CD4-positive, alpha-beta memory T cell (primary cell): ENCODE data around the gene ZBTB21. TPM values are rescaled to one million over a fixed set of nuclear protein-coding genes. Genes with fewer than 3 reads are reported as not detected.

Experiments
- CTCF ChIA-PET: fragments of 350-600 bp; sonication (Branson Sonifier 250); formaldehyde crosslinking; loops from one replicate; lab custom pipeline; 2021; ENCODE audit warnings: inconsistent platforms; ENCODE audit not compliant: partially characterized antibody; lab: Charles Lee
- POLR2A ChIA-PET: fragments of 350-600 bp; sonication (Branson Sonifier 250); formaldehyde crosslinking; loops from one replicate; lab custom pipeline; 2021; ENCODE audit not compliant: partially characterized antibody; lab: Charles Lee
- DNase-seq, 5 donors: peaks; one replicate each; pipeline versions ENCODE4 v3.0.0 to v3.0.0-alpha.2; 2020 to 2022; ENCODE audit warnings: mixed read lengths in 1 of 5
- H3K27ac ChIP-seq: one replicate; pipeline ENCODE4 v1.7.0; 2013; ENCODE audit warnings: low read depth, low read length
- H3K27me3 ChIP-seq: 2 replicates; pipeline ENCODE4 v1.7.0; 2013; ENCODE audit warnings: mild to moderate bottlenecking, low read length, moderate library complexity; ENCODE audit not compliant: insufficient read depth
- H3K36me3 ChIP-seq: 2 replicates; pipeline ENCODE4 v1.7.0; 2013; ENCODE audit warnings: mild to moderate bottlenecking, low read length, moderate library complexity; ENCODE audit not compliant: insufficient read depth
- H3K4me1 ChIP-seq: 2 replicates; pipeline ENCODE4 v1.7.0; 2013; ENCODE audit warnings: mild to moderate bottlenecking, low read length, moderate library complexity; ENCODE audit not compliant: insufficient read depth
- H3K4me3 ChIP-seq, 2 donors: one replicate each; pipeline ENCODE4 v1.7.0; 2013; ENCODE audit warnings: low read length in 2 of 2, mild to moderate bottlenecking in 1 of 2
- H3K9me3 ChIP-seq, 2 donors: one replicate each; pipeline ENCODE4 v1.7.0; 2013; ENCODE audit warnings: low read length in 2 of 2, control low read depth in 1 of 2; ENCODE audit not compliant: control insufficient read depth in 1 of 2
- H3K27ac Mint-ChIP-seq, 7 donors: one replicate each; pipeline ENCODE4 v1.8.0; 2020 to 2021; ENCODE audit warnings: mixed read lengths in 7 of 7, mild to moderate bottlenecking in 6 of 7, inconsistent platforms in 3 of 7, moderate library complexity in 3 of 7
- H3K27me3 Mint-ChIP-seq, 2 donors: one replicate each; pipeline ENCODE4 v1.8.0; 2020 to 2021; ENCODE audit warnings: mixed read lengths in 2 of 2
- H3K36me3 Mint-ChIP-seq, 2 donors: one replicate each; pipeline ENCODE4 v1.8.0; 2020 to 2021; ENCODE audit warnings: mixed read lengths in 2 of 2, inconsistent platforms in 1 of 2, mild to moderate bottlenecking in 1 of 2
- H3K4me1 Mint-ChIP-seq, 4 donors: one replicate each; pipeline ENCODE4 v1.8.0; 2020 to 2021; ENCODE audit warnings: mixed read lengths in 4 of 4, mild to moderate bottlenecking in 1 of 4
- H3K4me3 Mint-ChIP-seq, 8 donors: one replicate each; pipeline ENCODE4 v1.8.0; 2020 to 2021; ENCODE audit warnings: mixed read lengths in 8 of 8, mild to moderate bottlenecking in 7 of 8, moderate library complexity in 6 of 8, inconsistent platforms in 3 of 8
- H3K9me3 Mint-ChIP-seq, 8 donors: one replicate each; pipeline ENCODE4 v1.8.0; 2020 to 2021; ENCODE audit warnings: mixed read lengths in 8 of 8, mild to moderate bottlenecking in 5 of 8, inconsistent platforms in 3 of 8, moderate library complexity in 1 of 8
- intact Hi-C: fragments of 100-400 bp; cut with micrococcal nuclease; formaldehyde crosslinking; loops from one replicate; pipeline ENCODE4 v1.15.1; 2023
- polyA plus RNA-seq, 2 donors: library from polyadenylated mRNA; unstranded; fragments of 300-500 nt; fragmentation: Illumina TruSeq; gene quantifications; one replicate each; pipeline ENCODE4 v1.2.3, GENCODE V29; 2021
- total RNA-seq, 2 experiments: library from RNA; stranded (reverse); gene quantifications; one replicate each; pipeline ENCODE4 v1.2.3, GENCODE V29; 2021

Gene ZBTB21
- total and polyA plus RNA-seq, 4 experiments from 2014 or later: 4.3 to 21.7 (median 13.5) TPM

DNA sequence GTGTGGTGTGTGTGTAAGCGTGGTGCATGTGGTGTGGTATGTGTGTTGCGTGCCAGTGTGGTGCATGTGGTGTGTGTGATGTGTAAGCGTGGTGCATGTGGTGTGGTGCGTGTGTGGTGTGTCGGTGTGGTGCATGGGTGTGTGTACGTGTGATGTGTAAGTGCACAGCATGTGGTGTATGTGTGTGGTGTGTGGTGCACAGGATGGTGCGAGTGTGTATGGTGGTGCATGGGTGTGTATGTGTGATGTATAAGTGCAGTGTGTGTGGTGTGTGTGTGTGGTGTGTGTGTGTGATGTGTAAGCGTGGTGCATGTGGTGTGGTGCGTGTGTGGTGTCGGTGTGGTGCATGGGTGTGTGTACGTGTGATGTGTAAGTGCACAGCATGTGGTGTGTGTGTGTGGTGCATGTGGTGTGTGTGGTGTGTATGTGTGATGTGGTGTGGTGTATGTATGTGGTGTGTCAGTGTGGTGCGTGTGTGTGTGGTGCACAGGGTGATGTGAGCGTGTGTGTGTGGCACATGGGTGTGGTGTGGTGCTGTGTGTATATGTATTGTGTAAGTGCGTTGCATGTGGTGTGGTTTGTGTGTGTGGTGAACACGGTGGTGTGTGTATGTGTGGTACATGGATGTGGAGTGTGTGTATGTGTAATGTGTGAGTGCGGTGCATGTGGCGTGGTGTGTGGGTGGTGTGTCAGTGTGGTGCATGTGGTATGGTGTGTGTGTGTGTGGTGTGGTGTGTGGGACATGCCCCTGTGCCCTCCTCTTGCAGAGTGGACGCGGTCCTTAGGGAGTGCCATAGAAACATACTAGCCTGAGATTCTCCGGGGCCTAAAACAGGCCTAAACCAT, 55.3 kb downstream of the ZBTB21 start:
- ChIA-PET CTCF (no interaction called here), POLR2A (interaction anchor here (1.1 kb wide), 1 partner anchor 153 kb away, joined by 3 read pairs; no protein-coding TSS in a partner anchor)
- DNase-seq: no peak
- peaks cover 11 to 26% of the 10 kb centered on the region in 2 donors for H3K27me3 Mint-ChIP-seq
- peak overlapping the region in 7 of 8 donors; percentile 7 to 75 (median 51) for H3K4me3 Mint-ChIP-seq
- intact Hi-C loops: no loop called here
- peak overlapping the region in 2 of 7 donors; percentile 32 to 39 for H3K27ac Mint-ChIP-seq
- H3K9me3 ChIP-seq: no peaks in the 10 kb centered on the region
- no peaks in the 10 kb centered on the region for H3K36me3 Mint-ChIP-seq
- H3K27ac ChIP-seq: no peak overlapping the region
- peaks cover 3 to 16% (median 7%) of the 10 kb centered on the region in 4 donors for H3K4me1 Mint-ChIP-seq
- H3K4me3 ChIP-seq: no peak overlapping the region
- H3K4me1 ChIP-seq: peaks cover 6% of the 10 kb centered on the region
- no peaks in the 10 kb centered on the region for H3K36me3 ChIP-seq
- no peaks in the 10 kb centered on the region for H3K9me3 Mint-ChIP-seq
- H3K27me3 ChIP-seq: no peaks in the 10 kb centered on the region

DNA sequence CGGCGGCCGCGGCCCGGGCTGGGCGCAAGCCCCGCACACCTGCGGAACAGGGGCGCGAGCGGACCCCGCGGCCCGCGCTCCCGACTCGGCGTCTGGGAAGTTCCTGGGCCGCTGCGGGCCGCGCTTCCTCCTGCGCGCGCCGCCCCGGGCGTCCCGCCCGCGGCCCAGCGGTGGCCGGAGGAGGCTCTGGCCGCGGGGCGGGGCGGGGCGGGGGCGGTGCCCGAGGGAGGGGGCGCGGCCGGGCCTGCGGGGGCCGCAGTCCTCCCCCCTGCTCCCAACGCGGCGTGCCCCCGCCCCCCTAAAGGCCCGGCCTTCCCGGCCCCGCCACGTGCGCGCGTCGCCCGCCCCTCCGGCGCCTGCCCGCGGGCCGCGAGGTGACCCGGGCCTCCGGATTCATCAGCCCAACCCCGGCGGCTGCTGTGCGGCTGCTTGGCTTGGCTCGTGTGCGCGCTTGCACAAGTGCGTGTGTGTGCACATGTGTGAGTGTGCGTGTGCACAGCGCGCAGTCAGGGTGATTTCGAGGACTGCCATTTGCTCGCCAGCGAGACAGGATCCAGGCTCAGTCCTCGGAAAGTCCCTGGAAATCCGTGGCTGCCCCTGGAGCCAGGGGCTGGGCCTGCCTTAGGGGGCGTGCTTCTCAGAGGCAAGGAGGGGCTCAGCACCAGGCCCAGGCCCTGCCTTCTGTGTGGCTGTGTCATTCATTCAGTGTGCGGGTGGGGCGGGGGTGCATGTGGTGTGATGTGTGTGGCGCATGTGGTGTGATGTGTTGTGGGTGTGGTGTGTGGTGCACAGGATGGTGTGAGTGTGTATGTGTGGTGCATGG, 56.1 kb downstream of the ZBTB21 start, which contains the start of gene C2CD2:
Gene C2CD2, minus strand, starts transcription at position 188 of the 823 bp plus-strand sequence. CDS start 370 bp downstream, outside the sequence.
- peaks cover 11 to 26% of the 10 kb centered on the region in 2 donors for H3K27me3 Mint-ChIP-seq
- POLR2A ChIA-PET: no interaction called here
- DNase-seq: no peak
- peaks cover 6% of the 10 kb centered on the region for H3K4me1 ChIP-seq
- H3K9me3 Mint-ChIP-seq: no peaks in the 10 kb centered on the region
- H3K27ac ChIP-seq: no peak within 1 kb of the TSS
- peak within 1 kb of the TSS; percentile 51 to 75 (median 63) for H3K4me3 Mint-ChIP-seq
- CTCF ChIA-PET: no interaction called here
- H3K4me3 ChIP-seq: no peak within 1 kb of the TSS
- peaks cover 3 to 16% (median 7%) of the 10 kb centered on the region in 4 donors for H3K4me1 Mint-ChIP-seq
- H3K27ac Mint-ChIP-seq: peak within 1 kb of the TSS in 2 of 7 donors; percentile 32 to 39
- no peaks in the 10 kb centered on the region for H3K36me3 Mint-ChIP-seq
- H3K9me3 ChIP-seq: no peaks in the 10 kb centered on the region
- H3K27me3 ChIP-seq: no peaks in the 10 kb centered on the region
- no peaks in the 10 kb centered on the region for H3K36me3 ChIP-seq
- intact Hi-C loops: no loop called here

- Histone ChIP-seq H3K9me3 (no peaks in the 10 kb centered on the region), H3K27me3 (no peaks in the 10 kb centered on the region), H3K36me3 (no peaks in the 10 kb centered on the region), H3K27ac (no peak overlapping the region), H3K4me1 (peaks cover 6% of the 10 kb centered on the region), H3K4me3 (no peak overlapping the region)
- ChIA-PET CTCF (no interaction called here), POLR2A (interaction anchor here (1.2 kb wide), 1 partner anchor 27 kb away, joined by 7 read pairs; no protein-coding TSS in a partner anchor)
- Mint-ChIP-seq H3K36me3 (no peaks in the 10 kb centered on the region), H3K4me3 (peak overlapping the region in 3 of 8 donors; percentile 26 to 54 (median 32)), H3K27me3 (peaks cover 11 to 26% of the 10 kb centered on the region in 2 donors), H3K4me1 (peaks cover 3 to 16% (median 7%) of the 10 kb centered on the region in 4 donors), H3K9me3 (no peaks in the 10 kb centered on the region), H3K27ac (no peak overlapping the region)
- DNase-seq: no peak
- intact Hi-C loops: no loop called here
Observed at GRCh38 chr21:41953249-41953830, 56.8 kb downstream of the ZBTB21 start.

- ChIA-PET CTCF (interaction anchor here (0.9 kb wide), 1 partner anchor 26 kb away, joined by 3 read pairs; no protein-coding TSS in a partner anchor), POLR2A (interaction anchor here (1.2 kb wide), 1 partner anchor 26 kb away, joined by 7 read pairs; no protein-coding TSS in a partner anchor)
- Histone ChIP-seq H3K27ac (no peak overlapping the region), H3K27me3 (no peaks in the 10 kb centered on the region), H3K36me3 (no peaks in the 10 kb centered on the region), H3K9me3 (no peaks in the 10 kb centered on the region), H3K4me3 (no peak overlapping the region), H3K4me1 (peaks cover 6% of the 10 kb centered on the region)
- intact Hi-C loops: no loop called here
- Mint-ChIP-seq H3K4me1 (peaks cover 3 to 16% (median 7%) of the 10 kb centered on the region in 4 donors), H3K27me3 (peaks cover 11 to 26% of the 10 kb centered on the region in 2 donors), H3K4me3 (peak overlapping the region; percentile 26 to 68 (median 54)), H3K9me3 (no peaks in the 10 kb centered on the region), H3K27ac (no peak overlapping the region), H3K36me3 (no peaks in the 10 kb centered on the region)
- DNase-seq: no peak
Observed at GRCh38 chr21:41952568-41953248, 57.5 kb downstream of the ZBTB21 start.

GRCh38 chr21:41951876-41952567, 58.1 kb downstream of the ZBTB21 start:
- no peaks in the 10 kb centered on the region for H3K9me3 ChIP-seq
- CTCF ChIA-PET: interaction anchor here (0.9 kb wide), 1 partner anchor 25 kb away, joined by 3 read pairs; no protein-coding TSS in a partner anchor
- peak overlapping the region; percentile 26 to 68 (median 54) for H3K4me3 Mint-ChIP-seq
- intact Hi-C loops: no loop called here
- peaks cover 3 to 16% (median 7%) of the 10 kb centered on the region in 4 donors for H3K4me1 Mint-ChIP-seq
- H3K27ac ChIP-seq: no peak overlapping the region
- H3K27me3 Mint-ChIP-seq: peaks cover 10 to 25% of the 10 kb centered on the region in 2 donors
- H3K36me3 Mint-ChIP-seq: no peaks in the 10 kb centered on the region
- peaks cover 6% of the 10 kb centered on the region for H3K4me1 ChIP-seq
- no peaks in the 10 kb centered on the region for H3K9me3 Mint-ChIP-seq
- no peak overlapping the region for H3K27ac Mint-ChIP-seq
- no peaks in the 10 kb centered on the region for H3K27me3 ChIP-seq
- DNase-seq: no peak
- POLR2A ChIA-PET: interaction anchor here (1.2 kb wide), 1 partner anchor 26 kb away, joined by 7 read pairs; no protein-coding TSS in a partner anchor
- H3K4me3 ChIP-seq: no peak overlapping the region
- H3K36me3 ChIP-seq: no peaks in the 10 kb centered on the region

- intact Hi-C loops: no loop called here
- H3K27ac Mint-ChIP-seq: no peak overlapping the region
- CTCF ChIA-PET: no interaction called here
- POLR2A ChIA-PET: no interaction called here
- no peak overlapping the region for H3K4me3 Mint-ChIP-seq
- H3K36me3 ChIP-seq: no peaks in the 10 kb centered on the region
- no peaks in the 10 kb centered on the region for H3K36me3 Mint-ChIP-seq
- no peaks in the 10 kb centered on the region for H3K9me3 ChIP-seq
- H3K27me3 Mint-ChIP-seq: peaks cover 9 to 23% of the 10 kb centered on the region in 2 donors
- H3K4me3 ChIP-seq: no peak overlapping the region
- H3K4me1 ChIP-seq: peaks cover 6% of the 10 kb centered on the region
- peaks cover 3 to 16% (median 7%) of the 10 kb centered on the region in 4 donors for H3K4me1 Mint-ChIP-seq
- H3K27me3 ChIP-seq: no peaks in the 10 kb centered on the region
- no peak overlapping the region for H3K27ac ChIP-seq
- H3K9me3 Mint-ChIP-seq: no peaks in the 10 kb centered on the region
- no peak for DNase-seq
Observed at GRCh38 chr21:41950941-41951351, 59.2 kb downstream of the ZBTB21 start.
